Prostate gland (tissue), 2 donors: ENCODE data around the gene SLC29A2. TPM values are rescaled to one million over a fixed set of nuclear protein-coding genes. Genes with fewer than 3 reads are reported as not detected.
A peak's percentile ranks its signal among the peaks of the same experiment; 100 is the strongest.

Experiments
- DNase-seq: peaks from one replicate; pipeline ENCODE4 v3.0.0-alpha.2; 2019; ENCODE audit warnings: low spot score
- H3K27ac ChIP-seq, 2 donors: fragments of 200-600 bp; sonication (generic); 2 replicates each; pipeline ENCODE4 v1.5.1; 2017 to 2019
- H3K27me3 ChIP-seq: fragments of 200-600 bp; sonication (generic); replicated peaks from 2 replicates; pipeline ENCODE4 v1.5.1; 2019; ENCODE audit not compliant: insufficient read depth
- H3K36me3 ChIP-seq, 2 donors: fragments of 200-600 bp; sonication (generic); 1 replicate in 1 of 2; 2 replicates in 1 of 2; pipeline versions ENCODE4 v1.5.1 to v1.8.1; 2017 to 2019
- H3K4me1 ChIP-seq: fragments of 200-600 bp; sonication (generic); replicated peaks from 2 replicates; pipeline ENCODE4 v1.5.1; 2019
- H3K4me3 ChIP-seq, 2 donors: fragments of 200-600 bp; sonication (generic); 2 replicates each; pipeline ENCODE4 v1.5.1; 2017 to 2019
- H3K9me3 ChIP-seq: fragments of 200-600 bp; sonication (generic); 2 replicates; pipeline ENCODE4 v1.5.1; 2017
- POLR2A ChIP-seq: fragments of 450-650 bp; IDR thresholded peaks from one replicate; pipeline ENCODE4 v1.6.1; 2016; ENCODE audit warnings: antibody characterized with exemption, mild to moderate bottlenecking
- POLR2AphosphoS5 ChIP-seq: sonication (generic); formaldehyde crosslinking; IDR thresholded peaks from one replicate; pipeline ENCODE4 v1.6.1; 2017; ENCODE audit warnings: antibody characterized with exemption
- WGBS: methylation state at CpG from one replicate; pipeline ENCODE4 v1.1.5; 2018; 5-methylcytosine and 5-hydroxymethylcytosine counted together
- intact Hi-C: fragments of 100-400 bp; cut with DNase I; formaldehyde crosslinking; loops from one replicate; pipeline ENCODE4 v1.14.2; 2022
- total RNA-seq, 2 donors: library from RNA; depleted of rRNA; stranded (reverse); fragments of >200 nt; gene quantifications; one replicate each; pipeline ENCODE4 v1.1.0, GENCODE V29; 2016
- TF ChIP-seq, protein P1 (sequence below), 4 experiments: fragments of 200-600 bp in 2 of 4; fragments of 450-650 bp in 2 of 4; sonication (generic) in 2 of 4; IDR thresholded peaks; 1 replicate in 3 of 4; 2 replicates in 1 of 4; pipeline ENCODE4 v1.5.1; 2016 to 2019; ENCODE audit warnings: antibody characterized with exemption in 4 of 4, mild to moderate bottlenecking in 2 of 4, moderate library complexity in 2 of 4

Gene SLC29A2
- total RNA-seq, 2 donors from 2014 or later = 10.1 to 12.5 TPM

DNA sequence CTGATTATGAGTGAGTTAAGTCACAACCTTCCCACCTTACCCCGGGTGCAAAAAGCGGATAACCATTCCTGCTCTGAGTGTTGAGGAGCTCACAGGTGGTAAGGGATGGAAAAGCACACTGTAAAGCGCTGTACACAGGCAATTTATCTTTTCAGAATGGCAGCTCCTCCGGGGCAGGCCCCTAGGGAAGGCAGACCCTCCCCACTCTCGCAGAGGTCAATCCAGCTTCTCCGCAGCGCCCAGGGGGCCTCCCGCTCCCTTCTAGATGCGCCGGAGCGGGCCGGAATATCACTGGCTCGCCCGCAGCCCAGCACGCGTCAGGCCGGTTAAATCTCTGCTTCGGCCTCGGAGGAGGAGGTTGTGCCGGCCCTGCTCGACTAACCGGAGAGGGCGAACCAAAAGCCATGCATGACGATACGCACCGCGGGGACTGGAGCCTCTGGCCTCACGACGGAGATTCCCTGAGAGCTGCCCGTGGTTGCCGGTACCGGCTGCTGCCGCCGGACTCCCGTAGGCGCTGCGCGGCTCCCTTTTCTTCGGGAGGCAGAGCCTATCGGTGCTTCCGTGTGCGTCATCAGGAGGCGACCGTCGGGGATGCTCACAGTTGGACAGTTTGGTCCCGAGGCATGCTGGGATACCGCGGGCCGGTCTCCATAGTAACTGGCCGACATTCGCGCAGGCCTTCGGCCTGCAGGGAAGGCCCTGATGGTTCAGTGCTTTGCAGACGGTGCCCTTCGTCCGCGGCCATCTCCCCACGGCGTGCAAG lies 26.8 kb downstream of the SLC29A2 start, which contains the start of gene BRMS1:
Gene BRMS1, minus strand, starts transcription at position 555 of the 766 bp plus-strand sequence. CDS start 2,870 bp downstream, outside the sequence.
- Histone ChIP-seq H3K4me3 (peak within 1 kb of the TSS; percentile 75 to 94), H3K9me3 (no peaks in the 10 kb centered on the region), H3K4me1 (peaks cover 13% of the 10 kb centered on the region), H3K27me3 (no peaks in the 10 kb centered on the region), H3K36me3 (peaks cover 10 to 21% of the 10 kb centered on the region in 2 donors), H3K27ac (peak within 1 kb of the TSS; percentile 66 to 70)
- WGBS = under 1% methylated on average over 38 of the region's 59 CpGs
- intact Hi-C loops = no loop called here
- peak; percentile 98 for DNase-seq
- TF ChIP-seq POLR2A (peak; percentile 82), POLR2AphosphoS5 (peak; percentile 99)
- TF ChIP-seq, protein P1, sequence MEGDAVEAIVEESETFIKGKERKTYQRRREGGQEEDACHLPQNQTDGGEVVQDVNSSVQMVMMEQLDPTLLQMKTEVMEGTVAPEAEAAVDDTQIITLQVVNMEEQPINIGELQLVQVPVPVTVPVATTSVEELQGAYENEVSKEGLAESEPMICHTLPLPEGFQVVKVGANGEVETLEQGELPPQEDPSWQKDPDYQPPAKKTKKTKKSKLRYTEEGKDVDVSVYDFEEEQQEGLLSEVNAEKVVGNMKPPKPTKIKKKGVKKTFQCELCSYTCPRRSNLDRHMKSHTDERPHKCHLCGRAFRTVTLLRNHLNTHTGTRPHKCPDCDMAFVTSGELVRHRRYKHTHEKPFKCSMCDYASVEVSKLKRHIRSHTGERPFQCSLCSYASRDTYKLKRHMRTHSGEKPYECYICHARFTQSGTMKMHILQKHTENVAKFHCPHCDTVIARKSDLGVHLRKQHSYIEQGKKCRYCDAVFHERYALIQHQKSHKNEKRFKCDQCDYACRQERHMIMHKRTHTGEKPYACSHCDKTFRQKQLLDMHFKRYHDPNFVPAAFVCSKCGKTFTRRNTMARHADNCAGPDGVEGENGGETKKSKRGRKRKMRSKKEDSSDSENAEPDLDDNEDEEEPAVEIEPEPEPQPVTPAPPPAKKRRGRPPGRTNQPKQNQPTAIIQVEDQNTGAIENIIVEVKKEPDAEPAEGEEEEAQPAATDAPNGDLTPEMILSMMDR (IDR thresholded peaks at IDR 0.05) = peak in 3 of 4 experiments; percentile 22 to 59 (median 44)

DNA sequence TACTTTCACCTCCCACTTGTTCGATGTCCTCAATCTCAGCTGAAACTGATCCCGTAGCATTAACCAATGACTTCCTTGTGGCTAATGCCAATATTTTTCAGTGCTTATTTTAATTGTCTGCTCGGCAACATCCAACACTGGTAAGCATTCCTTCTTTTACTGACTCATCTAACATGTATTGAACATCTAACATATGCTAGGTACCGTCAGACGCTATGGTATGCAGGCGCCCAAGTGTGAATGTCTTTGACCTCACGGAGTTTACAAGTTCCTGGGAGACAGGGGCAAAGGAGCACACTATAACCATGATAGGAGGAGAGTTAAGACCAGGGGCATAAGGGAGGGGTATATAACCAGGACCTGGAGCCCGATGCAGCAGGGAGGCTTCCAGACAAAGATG lies 28.4 kb downstream of the SLC29A2 start:
- Histone ChIP-seq H3K36me3 (peaks cover 13 to 24% of the 10 kb centered on the region in 2 donors), H3K4me1 (peaks cover 13% of the 10 kb centered on the region), H3K4me3 (no peak overlapping the region), H3K27me3 (no peaks in the 10 kb centered on the region), H3K27ac (no peak overlapping the region), H3K9me3 (no peaks in the 10 kb centered on the region)
- no peak for TF ChIP-seq POLR2A
- TF ChIP-seq POLR2AphosphoS5 = no peak
- TF ChIP-seq, protein P1 (IDR thresholded peaks at IDR 0.05) = no peak
- intact Hi-C loops = no loop called here
- WGBS = 89% methylated on average over 8 of the region's 8 CpGs
- no peak for DNase-seq

DNA sequence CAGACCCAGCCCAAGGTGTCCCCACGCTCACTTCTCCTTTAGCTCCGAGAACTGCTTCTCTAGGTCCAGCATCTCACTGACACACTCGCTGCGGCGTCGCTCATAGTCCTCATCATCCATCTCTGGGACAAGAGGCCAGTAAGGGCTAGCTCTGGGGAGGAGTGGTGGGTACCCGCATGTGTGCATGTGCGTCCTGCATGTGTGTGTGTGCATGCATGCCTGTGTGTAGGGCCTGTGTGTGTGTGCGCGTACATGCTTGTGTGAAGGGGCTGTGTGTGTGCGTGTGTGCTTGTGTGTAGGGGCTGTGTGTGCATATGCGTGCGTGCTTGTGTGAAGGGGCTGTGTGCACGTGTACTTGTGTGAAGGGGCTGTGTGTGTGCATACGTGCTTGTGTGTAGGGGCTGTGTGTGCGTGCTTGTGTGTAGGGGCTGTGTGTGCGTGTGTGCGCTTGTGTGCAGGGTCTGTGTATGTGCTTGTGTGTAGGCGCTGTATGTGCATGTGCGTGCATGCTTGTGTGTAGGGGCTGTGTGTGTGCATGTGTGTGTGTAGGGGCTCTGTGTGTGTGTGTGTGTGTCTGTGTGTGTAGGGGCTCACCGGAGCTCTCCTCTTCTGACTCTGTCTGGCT lies 29.9 kb downstream of the SLC29A2 start:
- peaks cover 14% of the 10 kb centered on the region for H3K4me1 ChIP-seq
- no peak for TF ChIP-seq POLR2A
- TF ChIP-seq, protein P1 (IDR thresholded peaks at IDR 0.05) = no peak
- no peak for TF ChIP-seq POLR2AphosphoS5
- H3K36me3 ChIP-seq = peaks cover 13 to 24% of the 10 kb centered on the region in 2 donors
- H3K4me3 ChIP-seq = no peak overlapping the region
- H3K27me3 ChIP-seq = no peaks in the 10 kb centered on the region
- WGBS = 93% methylated on average over 21 of the region's 21 CpGs
- H3K9me3 ChIP-seq = no peaks in the 10 kb centered on the region
- no peak for DNase-seq
- H3K27ac ChIP-seq = no peak overlapping the region
- intact Hi-C loops = no loop called here

DNA sequence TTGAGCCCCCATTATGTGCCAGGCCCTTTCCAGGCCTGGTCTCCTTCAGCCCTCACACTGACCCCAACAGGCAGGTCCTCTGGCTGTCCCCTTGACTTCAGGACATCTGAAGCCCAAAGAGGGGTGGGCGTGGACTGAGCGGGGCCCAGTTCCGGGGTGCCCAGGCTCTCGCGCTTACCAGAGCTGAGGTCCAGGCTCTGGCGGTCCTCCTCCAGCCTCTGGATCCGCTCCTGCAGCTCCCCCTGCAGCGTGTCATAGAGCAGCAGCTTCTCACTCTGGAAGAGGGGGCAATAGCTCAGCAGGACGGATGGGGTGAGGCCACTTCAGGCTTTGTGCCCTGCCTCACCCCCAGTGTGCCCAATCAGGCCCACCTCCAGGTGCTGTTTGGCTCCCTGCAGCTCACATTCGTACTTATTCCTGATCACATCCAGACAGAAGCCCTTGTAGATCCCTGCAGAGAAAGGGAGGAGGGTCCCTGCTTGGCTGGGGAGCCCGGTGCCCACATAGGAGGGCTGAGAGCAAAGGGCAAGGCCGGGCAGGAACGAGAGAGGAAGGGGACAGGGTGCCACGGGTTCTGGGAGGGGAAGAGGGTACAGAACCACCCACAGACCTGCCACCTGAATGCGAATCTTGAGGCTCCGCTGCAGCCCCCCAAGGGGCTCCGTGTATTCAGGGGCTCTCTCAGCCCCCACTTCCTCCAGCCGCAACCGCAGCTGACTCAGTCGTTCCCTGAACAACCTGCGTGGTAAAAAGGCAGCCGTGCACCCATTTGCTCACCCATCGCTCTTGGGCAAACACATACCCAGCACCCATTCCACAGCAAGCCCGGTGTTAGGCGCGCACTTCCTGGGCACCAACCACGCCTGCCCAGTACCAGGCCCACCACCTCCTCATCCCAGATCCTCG lies 30.7 kb downstream of the SLC29A2 start:
- Histone ChIP-seq H3K27ac (no peak overlapping the region), H3K9me3 (no peaks in the 10 kb centered on the region), H3K36me3 (peaks cover 13 to 24% of the 10 kb centered on the region in 2 donors), H3K4me1 (peaks cover 9% of the 10 kb centered on the region), H3K4me3 (no peak overlapping the region), H3K27me3 (no peaks in the 10 kb centered on the region)
- WGBS = 94% methylated on average over 24 of the region's 28 CpGs
- intact Hi-C loops = no loop called here
- no peak for DNase-seq
- TF ChIP-seq, protein P1 (IDR thresholded peaks at IDR 0.05) = no peak
- TF ChIP-seq POLR2A = no peak
- TF ChIP-seq POLR2AphosphoS5 = no peak
